MCF 10A (cell line): ENCODE measurements around the gene TGFBR3. TPM values are rescaled to one million over a fixed set of nuclear protein-coding genes. Genes with fewer than 3 reads are reported as not detected.
A peak's percentile ranks its signal among the peaks of the same experiment; 100 is the strongest.

Experiments used
- BruUV-seq: library from RNA; stranded (reverse); fragments of 400-500 nt; replicated peaks from 2 replicates; lab custom pipeline; 2021; lab: Mats Ljungman, UMichigan
- CTCF ChIA-PET: fragments of 300-600 bp; sonication (Branson Sonifier 250); formaldehyde crosslinking; extraction: SDS; loops from one replicate; lab custom pipeline; 2021; ENCODE audit warnings: antibody characterized with exemption, inconsistent platforms; lab: Yijun Ruan, JAX
- POLR2A ChIA-PET: fragments of 300-600, 350-650 bp; sonication (Branson Sonifier 250); formaldehyde crosslinking; extraction: SDS; loops from one replicate; lab custom pipeline; 2020; ENCODE audit warnings: antibody characterized with exemption, inconsistent platforms; lab: Yijun Ruan, JAX
- DNase-seq: peaks from one replicate; pipeline ENCODE4 v3.0.0-alpha.2; 2018; ENCODE audit not compliant: unreplicated experiment
- H3K27ac Mint-ChIP-seq: one replicate; pipeline ENCODE4 v1.8.0; 2022; ENCODE audit warnings: mild to moderate bottlenecking, low read depth, mixed read lengths; ENCODE audit not compliant: unreplicated experiment
- H3K27me3 Mint-ChIP-seq: one replicate; pipeline ENCODE4 v1.8.0; 2022; ENCODE audit warnings: mixed read lengths; ENCODE audit not compliant: insufficient read depth, unreplicated experiment
- H3K36me3 Mint-ChIP-seq: one replicate; pipeline ENCODE4 v1.8.0; 2022; ENCODE audit warnings: mild to moderate bottlenecking, moderate library complexity, mixed read lengths; ENCODE audit not compliant: insufficient read depth, unreplicated experiment
- H3K4me1 Mint-ChIP-seq: one replicate; pipeline ENCODE4 v1.8.0; 2022; ENCODE audit warnings: mixed read lengths; ENCODE audit not compliant: insufficient read depth, unreplicated experiment
- H3K4me3 Mint-ChIP-seq: one replicate; pipeline ENCODE4 v1.8.0; 2022; ENCODE audit warnings: mild to moderate bottlenecking, moderate library complexity, mixed read lengths; ENCODE audit not compliant: unreplicated experiment
- H3K9me3 Mint-ChIP-seq: one replicate; pipeline ENCODE4 v1.8.0; 2022; ENCODE audit warnings: mixed read lengths; ENCODE audit not compliant: unreplicated experiment
- intact Hi-C: fragments of 100-400 bp; cut with micrococcal nuclease; formaldehyde crosslinking; loops from 2 replicates; pipeline ENCODE4 v1.14.1; 2022
- total RNA-seq: library from RNA; stranded (reverse); gene quantifications from 2 replicates; pipeline ENCODE4 v1.2.3, GENCODE V29; 2022
- TF ChIP-seq, protein P1 (sequence below): fragments of 200-600 bp; IDR thresholded peaks from one replicate; pipeline ENCODE4 v1.8.0; 2022; ENCODE audit warnings: antibody characterized with exemption, mild to moderate bottlenecking; ENCODE audit not compliant: unreplicated experiment

Gene TGFBR3
- total RNA-seq, 1 experiment from 2014 or later, result 12.0 TPM

DNA sequence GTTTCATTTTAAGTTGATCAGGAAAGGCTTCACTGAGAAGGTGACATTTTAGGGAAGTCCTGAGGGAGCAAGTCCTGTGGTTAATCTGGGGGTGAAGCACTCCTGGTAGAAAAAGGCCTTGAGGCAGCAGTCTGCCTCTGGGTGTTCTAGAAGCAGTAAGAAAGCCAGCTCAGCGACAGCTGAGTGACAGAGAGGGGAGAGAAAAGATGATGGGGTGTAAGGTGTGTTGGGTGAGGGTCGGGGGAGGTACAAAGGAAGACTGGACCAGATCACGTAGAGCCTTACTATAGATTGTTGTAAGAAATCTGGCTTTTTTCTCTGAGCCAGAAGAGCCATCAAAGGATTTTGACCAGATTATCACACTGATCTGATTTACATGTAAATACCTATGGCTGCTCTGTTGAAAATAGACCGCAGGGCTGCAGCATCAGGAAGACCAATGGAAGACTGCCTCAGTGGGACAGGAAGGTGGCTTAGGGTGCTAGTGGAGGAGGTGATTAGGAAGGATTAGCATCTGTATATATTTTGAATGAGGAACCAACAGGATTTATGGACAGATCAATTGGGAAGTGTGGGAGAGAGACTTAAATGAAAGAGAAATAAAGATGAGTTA is 254.1 kb downstream of the TGFBR3 start:
- no peak for DNase-seq
- CTCF ChIA-PET, result no interaction called here
- H3K4me3 Mint-ChIP-seq, result no peak overlapping the region
- intact Hi-C loops, result no loop called here
- BruUV-seq, result no TSS peak
- no peaks in the 10 kb centered on the region for H3K27me3 Mint-ChIP-seq
- TF ChIP-seq, protein P1, sequence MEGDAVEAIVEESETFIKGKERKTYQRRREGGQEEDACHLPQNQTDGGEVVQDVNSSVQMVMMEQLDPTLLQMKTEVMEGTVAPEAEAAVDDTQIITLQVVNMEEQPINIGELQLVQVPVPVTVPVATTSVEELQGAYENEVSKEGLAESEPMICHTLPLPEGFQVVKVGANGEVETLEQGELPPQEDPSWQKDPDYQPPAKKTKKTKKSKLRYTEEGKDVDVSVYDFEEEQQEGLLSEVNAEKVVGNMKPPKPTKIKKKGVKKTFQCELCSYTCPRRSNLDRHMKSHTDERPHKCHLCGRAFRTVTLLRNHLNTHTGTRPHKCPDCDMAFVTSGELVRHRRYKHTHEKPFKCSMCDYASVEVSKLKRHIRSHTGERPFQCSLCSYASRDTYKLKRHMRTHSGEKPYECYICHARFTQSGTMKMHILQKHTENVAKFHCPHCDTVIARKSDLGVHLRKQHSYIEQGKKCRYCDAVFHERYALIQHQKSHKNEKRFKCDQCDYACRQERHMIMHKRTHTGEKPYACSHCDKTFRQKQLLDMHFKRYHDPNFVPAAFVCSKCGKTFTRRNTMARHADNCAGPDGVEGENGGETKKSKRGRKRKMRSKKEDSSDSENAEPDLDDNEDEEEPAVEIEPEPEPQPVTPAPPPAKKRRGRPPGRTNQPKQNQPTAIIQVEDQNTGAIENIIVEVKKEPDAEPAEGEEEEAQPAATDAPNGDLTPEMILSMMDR, result no peak
- POLR2A ChIA-PET, result no interaction called here
- H3K4me1 Mint-ChIP-seq, result no peaks in the 10 kb centered on the region
- H3K27ac Mint-ChIP-seq, result peak overlapping the region; percentile 23
- H3K9me3 Mint-ChIP-seq, result no peaks in the 10 kb centered on the region
- H3K36me3 Mint-ChIP-seq, result no peaks in the 10 kb centered on the region

DNA sequence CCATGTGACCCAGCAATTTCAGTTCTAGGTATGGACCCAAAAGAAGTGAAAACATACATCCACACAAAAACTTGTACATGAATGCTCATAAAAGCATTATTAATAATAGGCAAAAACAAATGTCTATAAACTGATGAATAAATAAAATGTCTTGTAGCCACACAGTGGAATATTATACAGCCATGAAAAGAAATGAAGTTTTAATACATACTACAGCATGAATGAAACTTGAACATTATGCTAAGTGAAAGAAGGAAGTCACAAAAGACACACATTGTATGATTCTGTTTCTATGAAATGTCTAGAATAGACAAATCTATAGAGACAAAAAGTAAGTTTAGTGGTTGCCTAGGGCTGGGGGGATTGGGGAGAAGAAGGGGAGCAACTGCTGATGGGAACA is 255.1 kb downstream of the TGFBR3 start:
- TF ChIP-seq, protein P1, result no peak
- H3K36me3 Mint-ChIP-seq, result no peaks in the 10 kb centered on the region
- CTCF ChIA-PET, result interaction anchor here (0.6 kb wide), 1 partner anchor 33 kb away, joined by 3 read pairs; no protein-coding TSS in a partner anchor
- H3K27ac Mint-ChIP-seq, result no peak overlapping the region
- intact Hi-C loops, result no loop called here
- H3K27me3 Mint-ChIP-seq, result no peaks in the 10 kb centered on the region
- DNase-seq, result no peak
- POLR2A ChIA-PET, result no interaction called here
- H3K4me1 Mint-ChIP-seq, result no peaks in the 10 kb centered on the region
- H3K4me3 Mint-ChIP-seq, result no peak overlapping the region
- BruUV-seq, result no TSS peak
- H3K9me3 Mint-ChIP-seq, result no peaks in the 10 kb centered on the region

Other genes with a start within 250 kb of the TGFBR3 start
- gene BRDT, start 63.2 kb upstream of the TGFBR3 start, total RNA-seq, result not detected in 2 replicates
- gene EPHX4, start 143.8 kb upstream of the TGFBR3 start, total RNA-seq, result 1.4 and 1.7 TPM in 2 replicates
- not detected in 2 replicates for gene SETSIP, start 189.3 kb upstream of the TGFBR3 start, total RNA-seq
- gene BTBD8, start 194.2 kb upstream of the TGFBR3 start, total RNA-seq, result 1.8 and 2.2 TPM in 2 replicates